A549 (cell line): ENCODE measurements around the gene SLC25A48. TPM values are rescaled to one million over a fixed set of nuclear protein-coding genes. Genes with fewer than 3 reads are reported as not detected.

Source experiments
- ATAC-seq, 2 experiments: fragments of 200-7000 bp in 1 of 2; fragments of >200 bp in 1 of 2; cut with Nextera tagmentation in 1 of 2; cut with Tn5 transposase in 1 of 2; 3 replicates each; pipeline versions ENCODE4 v1.8.0 to v1.9.1; 2018 to 2020; ENCODE audit warnings: mild to moderate bottlenecking in 1 of 2, moderate library complexity in 1 of 2
- CTCF ChIA-PET: fragments of 300-600 bp; sonication (Branson Sonifier 250); formaldehyde crosslinking; extraction: SDS; loops from one replicate; lab custom pipeline; 2021; ENCODE audit warnings: antibody characterized with exemption, inconsistent platforms; lab: Yijun Ruan, JAX
- POLR2A ChIA-PET: fragments of 350-600 bp; formaldehyde crosslinking; extraction: SDS; loops from one replicate; lab custom pipeline; 2021; ENCODE audit warnings: antibody characterized with exemption, inconsistent platforms; lab: Yijun Ruan, JAX
- DNase-seq, 2 experiments: peaks; one replicate each; pipeline versions ENCODE4 v3.0.0 to v3.0.0-alpha.2; 2011 to 2016; ENCODE audit warnings: low read depth in 1 of 2, low spot score in 1 of 2
- FAIRE-seq: peaks from 2 replicates; lab custom pipeline; 2011; peaks lifted over from hg19 to GRCh38; lab: Jason Lieb, UNC
- H3K27ac ChIP-seq, 2 experiments: fragments of >200 bp; sonication (Bioruptor Twin); formaldehyde crosslinking; 3 replicates each; pipeline ENCODE4 v1.5.1; 2016 to 2017
- H3K4me1 ChIP-seq: fragments of >200 bp; sonication (Bioruptor Twin); formaldehyde crosslinking; 3 replicates; pipeline ENCODE4 v1.6.1; 2016
- H3K4me2 ChIP-seq: fragments of >200 bp; sonication (Bioruptor Twin); formaldehyde crosslinking; 3 replicates; pipeline ENCODE4 v1.6.1; 2016
- H3K4me3 ChIP-seq: fragments of >200 bp; sonication (Bioruptor Twin); formaldehyde crosslinking; 3 replicates; pipeline ENCODE4 v1.5.1; 2016
- H3K9me3 ChIP-seq: fragments of >200 bp; sonication (Bioruptor Twin); formaldehyde crosslinking; 3 replicates; pipeline ENCODE4 v1.6.1; 2016
- EHF ChIP-seq: fragments of 250-450 bp; sonication (Bioruptor Pico); IDR thresholded peaks from 2 replicates; pipeline ENCODE4 v1.5.0; 2020; ENCODE audit warnings: mild to moderate bottlenecking
- EP300 ChIP-seq, 2 experiments: fragments of >200 bp; sonication (Bioruptor Twin); formaldehyde crosslinking; IDR thresholded peaks; 2 replicates in 1 of 2; 3 replicates in 1 of 2; pipeline ENCODE4 v1.6.1; 2016 to 2017
- ESRRA ChIP-seq: fragments of 150-350 bp; IDR thresholded peaks from 2 replicates; pipeline ENCODE4 v1.6.1; 2014; ENCODE audit warnings: mild to moderate bottlenecking, low read length, borderline replicate concordance
- FOSB ChIP-seq: fragments of 250-450 bp; sonication (Bioruptor Pico); IDR thresholded peaks from 2 replicates; pipeline ENCODE4 v1.5.0; 2020; ENCODE audit warnings: mild to moderate bottlenecking, moderate library complexity
- HDAC2 ChIP-seq: fragments of 200-600 bp; sonication (generic); IDR thresholded peaks from 2 replicates; pipeline ENCODE4 v1.6.1; 2016
- MAZ ChIP-seq: fragments of 150-350 bp; IDR thresholded peaks from 2 replicates; pipeline ENCODE4 v1.6.1; 2014; ENCODE audit warnings: antibody characterized with exemption, low read depth, low read length, borderline replicate concordance
- NPAS2 ChIP-seq: fragments of 250-450 bp; sonication (Bioruptor Pico); IDR thresholded peaks from 2 replicates; pipeline ENCODE4 v1.8.0; 2022; ENCODE audit warnings: mild to moderate bottlenecking, moderate library complexity, borderline replicate concordance
- POLR2A ChIP-seq: IDR thresholded peaks from 2 replicates; pipeline ENCODE4 v1.6.1; 2012; ENCODE audit warnings: mild to moderate bottlenecking, low read length
- POLR2AphosphoS2 ChIP-seq: conservative IDR thresholded peaks from 2 replicates; pipeline ENCODE4 v1.6.1; 2012; ENCODE audit warnings: low read length, improper control_type of control experiment, inconsistent platforms
- RAD21 ChIP-seq, 2 experiments: fragments of >200 bp in 1 of 2; sonication (Bioruptor Twin) in 1 of 2; formaldehyde crosslinking in 1 of 2; IDR thresholded peaks in 1 of 2; conservative IDR thresholded peaks in 1 of 2; 2 replicates in 1 of 2; 3 replicates in 1 of 2; pipeline ENCODE4 v1.6.1; 2012 to 2018; ENCODE audit warnings: inconsistent platforms in 1 of 2
- RARB ChIP-seq: fragments of 250-450 bp; sonication (Bioruptor Pico); IDR thresholded peaks from 2 replicates; pipeline ENCODE4 v1.8.0; 2021; ENCODE audit warnings: mild to moderate bottlenecking, moderate library complexity
- SREBF2 ChIP-seq: fragments of 450-650 bp; IDR thresholded peaks from 2 replicates; pipeline ENCODE4 v1.6.1; 2014; ENCODE audit warnings: mild to moderate bottlenecking, moderate library complexity
- TP53 ChIP-seq: fragments of 250-450 bp; sonication (Bioruptor Pico); IDR thresholded peaks from 2 replicates; pipeline ENCODE4 v1.5.0; 2021; ENCODE audit warnings: mild to moderate bottlenecking, moderate library complexity
- ZSCAN20 ChIP-seq: fragments of 250-450 bp; sonication (Bioruptor Pico); IDR thresholded peaks from 2 replicates; pipeline ENCODE4 v1.8.0; 2022; ENCODE audit warnings: mild to moderate bottlenecking, moderate library complexity
- WGBS: methylation state at CpG from one replicate; pipeline ENCODE4 v1.1.6; 2017; ENCODE audit errors: missing lambda C conversion rate; 5-methylcytosine and 5-hydroxymethylcytosine counted together
- polyA plus RNA-seq, 4 experiments: library from polyadenylated mRNA; depleted of rRNA in 3 of 4; stranded (reverse); fragments of >200 nt; fragmentation: RNase III in 1 of 4; extraction: RNeasy Plus Mini Kit Qiagen cat#74134 plus additional on column Dnase treatment in 1 of 4; gene quantifications; 2 replicates in 3 of 4; 3 replicates in 1 of 4; pipeline ENCODE4 v1.2.3, GENCODE V29; 2011 to 2017
- TF ChIP-seq, protein P1 (sequence below): fragments of 250-450 bp; sonication (Bioruptor Pico); IDR thresholded peaks from 2 replicates; pipeline ENCODE4 v1.5.0; 2020; ENCODE audit warnings: low read depth, mild to moderate bottlenecking, moderate library complexity
- TF ChIP-seq, protein P2 (sequence below): fragments of >200 bp; sonication (Bioruptor Twin); formaldehyde crosslinking; IDR thresholded peaks from 3 replicates; pipeline ENCODE4 v1.5.1; 2016
- TF ChIP-seq, protein P3 (sequence below): fragments of 450-650 bp; IDR thresholded peaks from 2 replicates; pipeline ENCODE4 v1.6.1; 2014; ENCODE audit warnings: antibody characterized with exemption
- TF ChIP-seq, protein P4 (sequence below): fragments of 250-450 bp; sonication (Bioruptor Pico); IDR thresholded peaks from 2 replicates; pipeline ENCODE4 v1.5.0; 2021; ENCODE audit warnings: mild to moderate bottlenecking, moderate library complexity, borderline replicate concordance
- TF ChIP-seq, protein P5 (sequence below): fragments of 150-350 bp; IDR thresholded peaks from 2 replicates; pipeline ENCODE4 v1.6.1; 2014; ENCODE audit warnings: low read depth, mild to moderate bottlenecking, low read length

SLC25A48 gene
- polyA plus RNA-seq, 2 of the 4 experiments (the other 2 are of a cell fraction): 0.18 TPM; not detected in 1

DNA sequence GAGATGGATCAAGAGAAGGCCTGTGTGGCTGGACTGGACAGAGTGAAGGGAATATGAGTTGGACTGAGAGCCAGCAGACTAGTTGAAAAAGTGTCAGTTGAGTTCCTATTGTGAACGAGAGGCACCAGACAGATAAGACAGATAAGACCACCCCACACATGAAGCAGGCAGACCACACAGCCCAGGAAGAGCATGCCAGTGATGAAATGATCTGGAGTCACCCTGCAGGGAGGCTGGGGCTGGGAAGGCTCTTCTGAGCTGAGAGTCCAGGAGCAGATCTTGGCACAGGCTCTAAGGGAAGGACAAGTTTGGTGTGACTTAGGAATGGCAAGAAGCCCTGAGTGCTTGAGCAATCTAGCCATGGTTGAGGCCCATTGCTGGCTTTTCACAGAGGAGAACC is 10.6 kb upstream of the SLC25A48 start (continued):
- TF ChIP-seq, protein P1, sequence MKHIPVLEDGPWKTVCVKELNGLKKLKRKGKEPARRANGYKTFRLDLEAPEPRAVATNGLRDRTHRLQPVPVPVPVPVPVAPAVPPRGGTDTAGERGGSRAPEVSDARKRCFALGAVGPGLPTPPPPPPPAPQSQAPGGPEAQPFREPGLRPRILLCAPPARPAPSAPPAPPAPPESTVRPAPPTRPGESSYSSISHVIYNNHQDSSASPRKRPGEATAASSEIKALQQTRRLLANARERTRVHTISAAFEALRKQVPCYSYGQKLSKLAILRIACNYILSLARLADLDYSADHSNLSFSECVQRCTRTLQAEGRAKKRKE: no peak

DNA sequence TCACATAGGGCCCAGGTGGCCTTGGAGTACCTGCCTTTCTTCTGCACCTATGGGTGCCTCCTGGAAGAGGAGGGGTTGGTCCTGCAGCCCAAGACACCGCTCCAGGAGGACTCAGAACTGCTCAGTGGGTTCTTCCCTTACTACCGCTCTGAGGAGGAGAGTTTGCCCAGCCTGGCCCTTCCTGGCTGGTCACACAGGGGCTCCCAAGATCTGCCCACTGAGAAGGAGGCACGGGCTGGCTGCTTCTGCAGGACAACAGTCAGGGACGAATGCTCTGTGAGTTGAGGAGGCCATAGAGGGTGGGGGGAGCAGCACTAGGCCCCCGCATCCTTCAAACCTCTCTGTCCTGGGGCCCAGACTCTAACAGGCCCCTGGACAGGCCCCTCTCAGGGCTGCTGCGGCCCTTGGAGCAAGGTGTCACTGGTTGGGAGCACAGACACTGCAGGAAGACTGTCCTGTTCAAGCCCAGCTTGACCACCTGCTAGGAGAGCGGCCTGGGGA is 9.9 kb upstream of the SLC25A48 start:
- ChIA-PET POLR2A (no interaction called here), CTCF (interaction anchor here (1.4 to 2.5 kb wide), 2 partner anchors 12 to 264 kb away, joined by 4 to 7 read pairs; no protein-coding TSS in a partner anchor)
- no peak for ATAC-seq
- no peak for DNase-seq
- no peaks in the 10 kb centered on the region for H3K9me3 ChIP-seq
- 0 out of 3 replicates have a peak, but pooled peaks cover 5% of the 10 kb centered on the region for H3K4me1 ChIP-seq
- no peak overlapping the region for H3K27ac ChIP-seq
- H3K4me3 ChIP-seq: no peak overlapping the region
- WGBS: 16% methylated on average over 6 of the region's 7 CpGs
- no peak for FAIRE-seq
- TF ChIP-seq MAZ: no peak
- TF ChIP-seq ESRRA: no peak
- TF ChIP-seq SREBF2: no peak
- TF ChIP-seq EHF (CRISPR knock-in tag): no peak
- TF ChIP-seq HDAC2: no peak
- TF ChIP-seq RAD21 (conservative IDR thresholded peaks at IDR 0.05 in 1 of 2, IDR thresholded peaks at IDR 0.05 in 1 of 2): no peak
- no peak for TF ChIP-seq POLR2A
- no peak for TF ChIP-seq POLR2AphosphoS2
- no peak overlapping the region for H3K4me2 ChIP-seq

DNA sequence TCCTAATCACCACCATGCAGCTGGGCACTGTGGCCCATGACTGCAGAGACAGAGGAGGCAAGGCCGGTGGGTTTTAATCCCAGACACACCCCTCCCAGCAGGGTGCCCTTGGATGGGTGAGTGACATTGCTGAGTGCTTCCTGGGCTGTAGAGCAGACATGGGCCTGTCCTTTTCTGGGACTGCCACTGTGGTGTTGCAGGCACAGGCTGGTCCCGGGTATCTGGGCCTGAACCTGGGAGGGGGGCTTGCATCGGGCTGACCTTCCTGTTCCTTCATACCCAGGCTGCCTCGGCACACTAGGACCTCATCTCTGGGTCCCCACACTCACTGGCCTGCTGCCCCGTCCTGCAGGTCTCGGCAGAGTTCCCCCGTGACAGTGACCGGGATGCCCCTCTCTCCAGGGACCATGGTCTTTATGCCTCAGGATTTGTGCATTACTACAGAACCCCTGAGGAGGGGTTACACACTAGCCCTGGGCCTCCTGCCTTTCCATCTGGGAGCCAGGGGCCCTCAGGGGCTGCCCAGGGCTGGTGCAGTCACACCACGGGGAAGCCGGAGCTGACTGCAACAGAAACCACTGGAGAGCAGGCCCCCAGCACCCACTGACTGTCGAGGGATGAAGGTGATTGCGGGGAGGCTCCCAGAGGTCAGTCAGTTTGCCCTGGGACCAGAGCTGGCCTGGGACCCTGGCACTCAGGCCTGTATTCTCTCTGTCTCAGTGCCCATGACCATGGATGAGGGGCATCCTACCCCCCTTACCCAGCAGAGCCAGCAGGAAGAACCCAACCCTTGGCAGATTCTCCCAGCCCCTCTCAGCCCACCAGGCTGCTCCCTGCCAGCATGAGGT is 8.9 kb upstream of the SLC25A48 start:
- FAIRE-seq: no peak
- Histone ChIP-seq H3K9me3 (no peaks in the 10 kb centered on the region), H3K4me3 (no peak overlapping the region)
- no peak for DNase-seq
- 59% methylated on average over 12 of the region's 12 CpGs for WGBS
- CTCF ChIA-PET: interaction anchor here (1.1 to 2.5 kb wide), 6 partner anchors 8 to 273 kb away, joined by 4 to 7 read pairs (median 6); partner anchors contain the start of gene SLC25A48
- TF ChIP-seq, protein P1: no peak
- TF ChIP-seq EP300 (IDR thresholded peaks at IDR 0.05): no peak
- no peak for TF ChIP-seq ZSCAN20
- no peak for TF ChIP-seq TP53
- TF ChIP-seq FOSB (CRISPR knock-in tag): no peak
- no peak for TF ChIP-seq MAZ
- TF ChIP-seq RARB (CRISPR knock-in tag): no peak
- no peak for TF ChIP-seq EHF (CRISPR knock-in tag)
- TF ChIP-seq, protein P2, sequence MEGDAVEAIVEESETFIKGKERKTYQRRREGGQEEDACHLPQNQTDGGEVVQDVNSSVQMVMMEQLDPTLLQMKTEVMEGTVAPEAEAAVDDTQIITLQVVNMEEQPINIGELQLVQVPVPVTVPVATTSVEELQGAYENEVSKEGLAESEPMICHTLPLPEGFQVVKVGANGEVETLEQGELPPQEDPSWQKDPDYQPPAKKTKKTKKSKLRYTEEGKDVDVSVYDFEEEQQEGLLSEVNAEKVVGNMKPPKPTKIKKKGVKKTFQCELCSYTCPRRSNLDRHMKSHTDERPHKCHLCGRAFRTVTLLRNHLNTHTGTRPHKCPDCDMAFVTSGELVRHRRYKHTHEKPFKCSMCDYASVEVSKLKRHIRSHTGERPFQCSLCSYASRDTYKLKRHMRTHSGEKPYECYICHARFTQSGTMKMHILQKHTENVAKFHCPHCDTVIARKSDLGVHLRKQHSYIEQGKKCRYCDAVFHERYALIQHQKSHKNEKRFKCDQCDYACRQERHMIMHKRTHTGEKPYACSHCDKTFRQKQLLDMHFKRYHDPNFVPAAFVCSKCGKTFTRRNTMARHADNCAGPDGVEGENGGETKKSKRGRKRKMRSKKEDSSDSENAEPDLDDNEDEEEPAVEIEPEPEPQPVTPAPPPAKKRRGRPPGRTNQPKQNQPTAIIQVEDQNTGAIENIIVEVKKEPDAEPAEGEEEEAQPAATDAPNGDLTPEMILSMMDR: no peak
- TF ChIP-seq POLR2AphosphoS2: no peak
- no peak for TF ChIP-seq NPAS2
- TF ChIP-seq, protein P3, sequence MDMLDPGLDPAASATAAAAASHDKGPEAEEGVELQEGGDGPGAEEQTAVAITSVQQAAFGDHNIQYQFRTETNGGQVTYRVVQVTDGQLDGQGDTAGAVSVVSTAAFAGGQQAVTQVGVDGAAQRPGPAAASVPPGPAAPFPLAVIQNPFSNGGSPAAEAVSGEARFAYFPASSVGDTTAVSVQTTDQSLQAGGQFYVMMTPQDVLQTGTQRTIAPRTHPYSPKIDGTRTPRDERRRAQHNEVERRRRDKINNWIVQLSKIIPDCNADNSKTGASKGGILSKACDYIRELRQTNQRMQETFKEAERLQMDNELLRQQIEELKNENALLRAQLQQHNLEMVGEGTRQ: no peak
- TF ChIP-seq, protein P4, sequence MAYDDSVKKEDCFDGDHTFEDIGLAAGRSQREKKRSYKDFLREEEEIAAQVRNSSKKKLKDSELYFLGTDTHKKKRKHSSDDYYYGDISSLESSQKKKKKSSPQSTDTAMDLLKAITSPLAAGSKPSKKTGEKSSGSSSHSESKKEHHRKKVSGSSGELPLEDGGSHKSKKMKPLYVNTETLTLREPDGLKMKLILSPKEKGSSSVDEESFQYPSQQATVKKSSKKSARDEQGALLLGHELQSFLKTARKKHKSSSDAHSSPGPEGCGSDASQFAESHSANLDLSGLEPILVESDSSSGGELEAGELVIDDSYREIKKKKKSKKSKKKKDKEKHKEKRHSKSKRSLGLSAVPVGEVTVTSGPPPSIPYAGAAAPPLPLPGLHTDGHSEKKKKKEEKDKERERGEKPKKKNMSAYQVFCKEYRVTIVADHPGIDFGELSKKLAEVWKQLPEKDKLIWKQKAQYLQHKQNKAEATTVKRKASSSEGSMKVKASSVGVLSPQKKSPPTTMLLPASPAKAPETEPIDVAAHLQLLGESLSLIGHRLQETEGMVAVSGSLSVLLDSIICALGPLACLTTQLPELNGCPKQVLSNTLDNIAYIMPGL: no peak
- TF ChIP-seq, protein P5, sequence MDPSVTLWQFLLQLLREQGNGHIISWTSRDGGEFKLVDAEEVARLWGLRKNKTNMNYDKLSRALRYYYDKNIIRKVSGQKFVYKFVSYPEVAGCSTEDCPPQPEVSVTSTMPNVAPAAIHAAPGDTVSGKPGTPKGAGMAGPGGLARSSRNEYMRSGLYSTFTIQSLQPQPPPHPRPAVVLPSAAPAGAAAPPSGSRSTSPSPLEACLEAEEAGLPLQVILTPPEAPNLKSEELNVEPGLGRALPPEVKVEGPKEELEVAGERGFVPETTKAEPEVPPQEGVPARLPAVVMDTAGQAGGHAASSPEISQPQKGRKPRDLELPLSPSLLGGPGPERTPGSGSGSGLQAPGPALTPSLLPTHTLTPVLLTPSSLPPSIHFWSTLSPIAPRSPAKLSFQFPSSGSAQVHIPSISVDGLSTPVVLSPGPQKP: no peak
- TF ChIP-seq, all 56 proteins: peak for 0
- no peak for ATAC-seq
- no peak overlapping the region for H3K27ac ChIP-seq
- H3K4me2 ChIP-seq: no peak overlapping the region
- H3K4me1 ChIP-seq: 0 out of 3 replicates have a peak, but pooled peaks cover 5% of the 10 kb centered on the region
- POLR2A ChIA-PET: no interaction called here
